ENCODE results near the gene CHD6. TPM values are rescaled to one million over a fixed set of nuclear protein-coding genes. Genes with fewer than 3 reads are reported as not detected.

CHD6 gene
- total RNA-seq, 1 donor from 2014 or later = 47.7 TPM

- no peak for DNase-seq (ENCODE audit: low spot score)
Measured at GRCh38 chr20:41432746-41433145, 185.4 kb downstream of the CHD6 start.

GRCh38 chr20:41428285-41428684 is 189.9 kb downstream of the CHD6 start:
- no peak for DNase-seq (ENCODE audit: low spot score)

GRCh38 chr20:41427833-41428232 is 190.3 kb downstream of the CHD6 start:
- DNase-seq (ENCODE audit: low spot score) = no peak

- no peak for DNase-seq (ENCODE audit: low spot score)
Measured at GRCh38 chr20:41426976-41427375, 191.2 kb downstream of the CHD6 start.

- no peak for DNase-seq (ENCODE audit: low spot score)
Measured at GRCh38 chr20:41426086-41426830, 191.9 kb downstream of the CHD6 start.

- DNase-seq (ENCODE audit: low spot score) = peak; percentile 18
Measured at GRCh38 chr20:41425180-41425884, 192.8 kb downstream of the CHD6 start.

- DNase-seq (ENCODE audit: low spot score) = no peak
Measured at GRCh38 chr20:41424546-41424945, 193.6 kb downstream of the CHD6 start.

- DNase-seq (ENCODE audit: low spot score) = no peak
Measured at GRCh38 chr20:41424011-41424410, 194.2 kb downstream of the CHD6 start.

- no peak for DNase-seq (ENCODE audit: low spot score)
Measured at GRCh38 chr20:41422953-41423352, 195.2 kb downstream of the CHD6 start.

- DNase-seq (ENCODE audit: low spot score) = no peak
Measured at GRCh38 chr20:41418739-41419293, 199.4 kb downstream of the CHD6 start.

- DNase-seq (ENCODE audit: low spot score) = no peak
Measured at GRCh38 chr20:41418031-41418430, 200.1 kb downstream of the CHD6 start.

GRCh38 chr20:41415191-41415590 is 203.0 kb downstream of the CHD6 start:
- DNase-seq (ENCODE audit: low spot score) = no peak

GRCh38 chr20:41413169-41413568 is 205.0 kb downstream of the CHD6 start:
- no peak for DNase-seq (ENCODE audit: low spot score)

- no peak for DNase-seq (ENCODE audit: low spot score)
Measured at GRCh38 chr20:41412324-41413120, 205.7 kb downstream of the CHD6 start.

- no peak for DNase-seq (ENCODE audit: low spot score)
Measured at GRCh38 chr20:41411391-41411847, 206.8 kb downstream of the CHD6 start.

- DNase-seq (ENCODE audit: low spot score) = no peak
Measured at GRCh38 chr20:41408986-41409385, 209.2 kb downstream of the CHD6 start.

GRCh38 chr20:41408156-41408794 is 209.9 kb downstream of the CHD6 start:
- DNase-seq (ENCODE audit: low spot score) = no peak

- no peak for DNase-seq (ENCODE audit: low spot score)
Measured at GRCh38 chr20:41407607-41408006, 210.6 kb downstream of the CHD6 start.

GRCh38 chr20:41406896-41407444 is 211.2 kb downstream of the CHD6 start:
- no peak for DNase-seq (ENCODE audit: low spot score)

GRCh38 chr20:41406353-41406752 is 211.8 kb downstream of the CHD6 start:
- DNase-seq (ENCODE audit: low spot score) = no peak

- DNase-seq (ENCODE audit: low spot score) = no peak
Measured at GRCh38 chr20:41405436-41405835, 212.7 kb downstream of the CHD6 start.

Data from mucosa of gallbladder (tissue), 1 donor.